ENCODE results near the gene PAMR1. TPM values are rescaled to one million over a fixed set of nuclear protein-coding genes. Genes with fewer than 3 reads are reported as not detected.

Gene PAMR1, protein sequence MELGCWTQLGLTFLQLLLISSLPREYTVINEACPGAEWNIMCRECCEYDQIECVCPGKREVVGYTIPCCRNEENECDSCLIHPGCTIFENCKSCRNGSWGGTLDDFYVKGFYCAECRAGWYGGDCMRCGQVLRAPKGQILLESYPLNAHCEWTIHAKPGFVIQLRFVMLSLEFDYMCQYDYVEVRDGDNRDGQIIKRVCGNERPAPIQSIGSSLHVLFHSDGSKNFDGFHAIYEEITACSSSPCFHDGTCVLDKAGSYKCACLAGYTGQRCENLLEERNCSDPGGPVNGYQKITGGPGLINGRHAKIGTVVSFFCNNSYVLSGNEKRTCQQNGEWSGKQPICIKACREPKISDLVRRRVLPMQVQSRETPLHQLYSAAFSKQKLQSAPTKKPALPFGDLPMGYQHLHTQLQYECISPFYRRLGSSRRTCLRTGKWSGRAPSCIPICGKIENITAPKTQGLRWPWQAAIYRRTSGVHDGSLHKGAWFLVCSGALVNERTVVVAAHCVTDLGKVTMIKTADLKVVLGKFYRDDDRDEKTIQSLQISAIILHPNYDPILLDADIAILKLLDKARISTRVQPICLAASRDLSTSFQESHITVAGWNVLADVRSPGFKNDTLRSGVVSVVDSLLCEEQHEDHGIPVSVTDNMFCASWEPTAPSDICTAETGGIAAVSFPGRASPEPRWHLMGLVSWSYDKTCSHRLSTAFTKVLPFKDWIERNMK
- 51.9 TPM for polyA plus RNA-seq (2013, experiment 1 of 2)
- polyA plus RNA-seq (2013, experiment 2 of 2), result 50.1 TPM

DNA sequence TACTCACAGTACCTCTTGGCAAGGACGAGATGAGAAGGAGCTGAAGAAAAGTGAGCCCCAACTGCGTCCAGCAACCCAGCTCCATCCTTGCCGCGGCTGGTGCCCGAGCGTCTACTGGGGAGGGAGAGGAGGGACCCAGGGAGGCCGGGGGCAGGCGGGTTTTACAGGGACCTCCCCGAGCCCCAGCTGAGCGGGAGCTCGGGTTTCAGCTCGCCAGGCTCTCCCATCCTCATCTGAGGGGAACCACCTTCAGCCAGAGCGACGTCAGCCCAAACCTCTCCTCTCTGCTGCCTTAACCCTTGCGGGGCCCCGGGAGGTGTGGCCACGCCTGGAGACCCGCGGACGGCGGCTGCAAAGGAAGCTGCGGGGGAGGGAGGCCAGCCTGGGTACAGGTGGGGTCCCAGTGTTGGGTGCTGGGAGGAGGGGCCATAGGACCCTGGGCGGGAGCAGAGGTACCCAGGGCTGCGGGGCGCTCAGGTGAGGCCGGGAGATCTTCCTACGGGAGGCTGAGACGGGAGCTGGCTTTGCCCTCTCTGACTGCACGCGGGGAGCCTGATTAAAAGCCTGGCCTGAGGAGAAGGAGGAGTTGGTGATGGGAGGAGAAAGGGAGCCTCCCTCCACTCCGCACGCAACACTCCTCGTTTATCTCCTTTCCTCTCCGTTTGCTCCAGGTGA lies at the start of gene PAMR1:
PAMR1 (minus strand) TSS at position 116 of the 675 bp plus-strand sequence; CDS start at position 85, 31 bp downstream.
- Histone ChIP-seq H2BK15ac (ENCODE audit: low read length) (peak within 1 kb of the TSS; percentile 1), H4K91ac (ENCODE audit: low read depth, low read length, poor library complexity) (no peak within 1 kb of the TSS), H2BK12ac (ENCODE audit: low read length) (no peak within 1 kb of the TSS), H2AFZ (ENCODE audit: low read length) (peak within 1 kb of the TSS; percentile 63), H3K23ac (ENCODE audit: low read depth, low read length, poor library complexity) (no peak within 1 kb of the TSS), H3K4me2 (ENCODE audit: insufficient read depth, low read length, poor library complexity, severe bottlenecking) (peak within 1 kb of the TSS; percentile 69), H3K27ac (replicated peaks; ENCODE audit: low read length) (peak within 1 kb of the TSS; percentile 12), H2BK120ac (ENCODE audit: low read depth, low read length) (no peak within 1 kb of the TSS), H3K9ac (ENCODE audit: low read depth, low read length, poor library complexity) (peak within 1 kb of the TSS; percentile 89), H2AK5ac (ENCODE audit: low read depth, low read length) (no peak within 1 kb of the TSS), H2BK5ac (ENCODE audit: low read length) (peak within 1 kb of the TSS; percentile 14), H4K8ac (ENCODE audit: low read depth, low read length) (no peak within 1 kb of the TSS), H3K4ac (ENCODE audit: low read length) (no peak within 1 kb of the TSS), H3K36me3 (replicated peaks in 1 of 2; ENCODE audit: control insufficient read depth in 2 of 2, insufficient read depth in 2 of 2, low read length in 2 of 2) (no peaks in the 10 kb centered on the region), H3K18ac (ENCODE audit: low read length) (peak within 1 kb of the TSS; percentile 94), H3K14ac (ENCODE audit: low read length) (no peak within 1 kb of the TSS), H3K27me3 (ENCODE audit: control insufficient read depth in 3 of 3, insufficient read depth in 3 of 3, low read depth in 1 of 3, low read length in 3 of 3) (peaks cover 0 to 75% (median 0%) of the 10 kb centered on the region in 3 experiments), H3K4me3 (ENCODE audit: low read length in 2 of 2) (peak within 1 kb of the TSS in 1 of 2 donors; percentile 86), H3K79me1 (ENCODE audit: low read depth, low read length) (no peaks in the 10 kb centered on the region), H3K4me1 (ENCODE audit: control insufficient read depth in 2 of 2, insufficient read depth in 1 of 2, low read depth in 1 of 2, low read length in 2 of 2) (peaks cover 0 to 11% of the 10 kb centered on the region in 2 donors), H3K9me3 (replicated peaks in 1 of 2; ENCODE audit: control insufficient read depth in 2 of 2, insufficient read depth in 1 of 2, low read depth in 1 of 2, low read length in 2 of 2) (no peaks in the 10 kb centered on the region)
- no CpG with 5 or more reads among the region's 34 CpGs for WGBS, 2 donors (ENCODE audit: extremely low coverage in 2 of 2, insufficient read length in 2 of 2, insufficient replicate concordance in 1 of 2)
- peak; percentile 58 for DNase-seq (ENCODE audit: low spot score)

DNA sequence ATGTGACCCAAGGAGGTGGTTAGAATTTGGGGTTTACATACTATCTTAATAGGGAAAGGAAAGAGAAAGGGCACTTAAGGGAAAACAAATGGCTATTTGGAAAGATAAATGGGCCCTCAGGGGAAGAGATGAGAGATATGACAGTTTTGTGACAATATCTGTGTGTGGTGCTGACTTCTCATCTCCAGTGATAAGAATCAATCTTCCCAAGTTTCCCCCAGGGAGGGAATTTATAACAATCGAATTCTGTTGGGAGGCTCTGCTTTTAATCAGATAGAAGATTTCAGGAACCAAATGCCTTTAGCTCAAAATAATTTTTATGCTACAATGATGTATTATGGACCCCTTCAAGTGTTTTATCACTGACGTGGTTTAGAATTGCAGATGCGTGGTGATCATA lies 46.3 kb upstream of the PAMR1 start:
- no CpG with 5 or more reads among the region's 3 CpGs for WGBS, 2 donors (ENCODE audit: extremely low coverage in 2 of 2, insufficient read length in 2 of 2, insufficient replicate concordance in 1 of 2)
- no peak overlapping the region for H2BK15ac ChIP-seq (ENCODE audit: low read length)
- H3K79me1 ChIP-seq (ENCODE audit: low read depth, low read length), result no peaks in the 10 kb centered on the region
- no peak overlapping the region for H3K18ac ChIP-seq (ENCODE audit: low read length)
- H3K23ac ChIP-seq (ENCODE audit: low read depth, low read length, poor library complexity), result no peak overlapping the region
- H2BK5ac ChIP-seq (ENCODE audit: low read length), result no peak overlapping the region
- H4K8ac ChIP-seq (ENCODE audit: low read depth, low read length), result no peak overlapping the region
- no peak overlapping the region for H2BK120ac ChIP-seq (ENCODE audit: low read depth, low read length)
- no peaks in the 10 kb centered on the region for H3K27me3 ChIP-seq (ENCODE audit: control insufficient read depth in 3 of 3, insufficient read depth in 3 of 3, low read depth in 1 of 3, low read length in 3 of 3)
- H3K4me2 ChIP-seq (ENCODE audit: insufficient read depth, low read length, poor library complexity, severe bottlenecking), result no peak overlapping the region
- H3K4me1 ChIP-seq (ENCODE audit: control insufficient read depth in 2 of 2, insufficient read depth in 1 of 2, low read depth in 1 of 2, low read length in 2 of 2), result peaks cover 0 to 2% of the 10 kb centered on the region in 2 donors
- H2AK5ac ChIP-seq (ENCODE audit: low read depth, low read length), result no peak overlapping the region
- peaks cover 0 to 2% of the 10 kb centered on the region in 2 donors for H3K9me3 ChIP-seq (replicated peaks in 1 of 2; ENCODE audit: control insufficient read depth in 2 of 2, insufficient read depth in 1 of 2, low read depth in 1 of 2, low read length in 2 of 2)
- no peaks in the 10 kb centered on the region for H3K36me3 ChIP-seq (replicated peaks in 1 of 2; ENCODE audit: control insufficient read depth in 2 of 2, insufficient read depth in 2 of 2, low read length in 2 of 2)
- no peak overlapping the region for H3K4me3 ChIP-seq (ENCODE audit: low read length in 2 of 2)
- H3K4ac ChIP-seq (ENCODE audit: low read length), result no peak overlapping the region
- DNase-seq (ENCODE audit: low spot score), result no peak
- H2BK12ac ChIP-seq (ENCODE audit: low read length), result no peak overlapping the region
- no peak overlapping the region for H4K91ac ChIP-seq (ENCODE audit: low read depth, low read length, poor library complexity)
- no peak overlapping the region for H2AFZ ChIP-seq (ENCODE audit: low read length)
- no peak overlapping the region for H3K27ac ChIP-seq (replicated peaks; ENCODE audit: low read length)
- H3K9ac ChIP-seq (ENCODE audit: low read depth, low read length, poor library complexity), result no peak overlapping the region
- no peak overlapping the region for H3K14ac ChIP-seq (ENCODE audit: low read length)

- H3K9me3 ChIP-seq (replicated peaks in 1 of 2; ENCODE audit: control insufficient read depth in 2 of 2, insufficient read depth in 1 of 2, low read depth in 1 of 2, low read length in 2 of 2), result no peaks in the 10 kb centered on the region
- H2AK5ac ChIP-seq (ENCODE audit: low read depth, low read length), result no peak overlapping the region
- peaks cover 0 to 7% (median 0%) of the 10 kb centered on the region in 3 experiments for H3K27me3 ChIP-seq (ENCODE audit: control insufficient read depth in 3 of 3, insufficient read depth in 3 of 3, low read depth in 1 of 3, low read length in 3 of 3)
- no peak overlapping the region for H2BK15ac ChIP-seq (ENCODE audit: low read length)
- H3K4me2 ChIP-seq (ENCODE audit: insufficient read depth, low read length, poor library complexity, severe bottlenecking), result no peak overlapping the region
- H4K91ac ChIP-seq (ENCODE audit: low read depth, low read length, poor library complexity), result no peak overlapping the region
- H3K14ac ChIP-seq (ENCODE audit: low read length), result no peak overlapping the region
- no peak overlapping the region for H3K4me3 ChIP-seq (ENCODE audit: low read length in 2 of 2)
- no peak overlapping the region for H2BK120ac ChIP-seq (ENCODE audit: low read depth, low read length)
- no peak overlapping the region for H2AFZ ChIP-seq (ENCODE audit: low read length)
- no peaks in the 10 kb centered on the region for H3K79me1 ChIP-seq (ENCODE audit: low read depth, low read length)
- H3K18ac ChIP-seq (ENCODE audit: low read length), result no peak overlapping the region
- peaks cover 0 to 2% of the 10 kb centered on the region in 2 donors for H3K4me1 ChIP-seq (ENCODE audit: control insufficient read depth in 2 of 2, insufficient read depth in 1 of 2, low read depth in 1 of 2, low read length in 2 of 2)
- no peak overlapping the region for H2BK5ac ChIP-seq (ENCODE audit: low read length)
- H3K27ac ChIP-seq (replicated peaks; ENCODE audit: low read length), result no peak overlapping the region
- H2BK12ac ChIP-seq (ENCODE audit: low read length), result no peak overlapping the region
- H4K8ac ChIP-seq (ENCODE audit: low read depth, low read length), result no peak overlapping the region
- H3K23ac ChIP-seq (ENCODE audit: low read depth, low read length, poor library complexity), result no peak overlapping the region
- H3K4ac ChIP-seq (ENCODE audit: low read length), result no peak overlapping the region
- H3K9ac ChIP-seq (ENCODE audit: low read depth, low read length, poor library complexity), result no peak overlapping the region
- no peak for DNase-seq (ENCODE audit: low spot score)
- H3K36me3 ChIP-seq (replicated peaks in 1 of 2; ENCODE audit: control insufficient read depth in 2 of 2, insufficient read depth in 2 of 2, low read length in 2 of 2), result no peaks in the 10 kb centered on the region
- no CpG with 5 or more reads among the region's 1 CpG for WGBS, 2 donors (ENCODE audit: extremely low coverage in 2 of 2, insufficient read length in 2 of 2, insufficient replicate concordance in 1 of 2)
Measured at GRCh38 chr11:35567737-35568465, 42.5 kb upstream of the PAMR1 start.

All from neuronal stem cell (in vitro differentiated cells).